ENCODE results near the gene CYP2B6. TPM values are rescaled to one million over a fixed set of nuclear protein-coding genes. Genes with fewer than 3 reads are reported as not detected.
"Not testable (repeated sequence)": the region's sequence is repeated elsewhere in the genome, so short reads cannot be mapped to it uniquely, and the experiment has no call there.

The CYP2B6 gene
- not detected for total RNA-seq

DNA sequence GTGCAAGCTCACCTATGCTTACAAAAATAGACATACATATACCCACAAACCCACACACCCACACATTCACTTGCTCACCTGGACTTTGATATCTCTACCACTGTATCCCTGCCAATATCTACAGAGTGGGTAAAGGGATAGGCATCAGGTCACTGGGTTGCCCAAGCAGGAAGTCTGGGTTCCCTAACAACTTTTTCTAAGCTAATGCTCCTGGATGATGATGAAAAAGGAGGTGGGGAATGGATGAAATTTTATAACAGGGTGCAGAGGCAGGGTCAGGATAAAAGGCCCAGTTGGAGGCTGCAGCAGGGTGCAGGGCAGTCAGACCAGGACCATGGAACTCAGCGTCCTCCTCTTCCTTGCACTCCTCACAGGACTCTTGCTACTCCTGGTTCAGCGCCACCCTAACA lies at the start of gene CYP2B6:
CYP2B6 (plus strand) TSS at position 311 of the 410 bp plus-strand sequence; CDS start at position 335, 24 bp downstream.
- no peak for DNase-seq (ENCODE audit: low read depth in 2 of 3, low spot score in 2 of 3)

- no peak for DNase-seq (ENCODE audit: low read depth in 2 of 3, low spot score in 2 of 3)
These were observed 49.4 kb upstream of the CYP2B6 start for GRCh38 chr19:40941481-40942219.

DNA sequence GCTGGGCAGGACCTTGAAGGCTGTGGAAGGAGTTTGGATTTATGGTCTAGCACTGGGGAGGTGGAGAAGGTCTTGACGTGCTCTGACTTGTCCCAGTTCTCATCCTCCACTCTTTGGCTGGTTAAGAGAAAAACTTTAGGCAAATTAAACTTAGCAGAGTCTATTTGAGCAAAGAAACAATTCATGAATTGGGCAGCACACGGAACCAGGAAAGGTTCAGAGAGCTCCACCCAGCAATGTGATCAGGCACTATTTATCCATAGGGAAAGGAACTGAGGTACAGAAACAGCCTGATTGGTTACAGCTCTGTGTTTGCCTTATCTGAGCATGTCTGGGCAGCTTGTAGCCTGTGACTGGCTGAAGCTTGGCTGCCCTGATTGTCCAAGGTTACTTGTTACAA lies 45.4 kb upstream of the CYP2B6 start:
- no peak for DNase-seq (ENCODE audit: low read depth in 2 of 3, low spot score in 2 of 3)

GRCh38 chr19:40947114-40947513 lies 44.0 kb upstream of the CYP2B6 start:
- DNase-seq (ENCODE audit: low read depth in 2 of 3, low spot score in 2 of 3): no peak

- DNase-seq (ENCODE audit: low read depth in 2 of 3, low spot score in 2 of 3): no peak
These were observed 43.5 kb upstream of the CYP2B6 start for GRCh38 chr19:40947573-40947972.

DNA sequence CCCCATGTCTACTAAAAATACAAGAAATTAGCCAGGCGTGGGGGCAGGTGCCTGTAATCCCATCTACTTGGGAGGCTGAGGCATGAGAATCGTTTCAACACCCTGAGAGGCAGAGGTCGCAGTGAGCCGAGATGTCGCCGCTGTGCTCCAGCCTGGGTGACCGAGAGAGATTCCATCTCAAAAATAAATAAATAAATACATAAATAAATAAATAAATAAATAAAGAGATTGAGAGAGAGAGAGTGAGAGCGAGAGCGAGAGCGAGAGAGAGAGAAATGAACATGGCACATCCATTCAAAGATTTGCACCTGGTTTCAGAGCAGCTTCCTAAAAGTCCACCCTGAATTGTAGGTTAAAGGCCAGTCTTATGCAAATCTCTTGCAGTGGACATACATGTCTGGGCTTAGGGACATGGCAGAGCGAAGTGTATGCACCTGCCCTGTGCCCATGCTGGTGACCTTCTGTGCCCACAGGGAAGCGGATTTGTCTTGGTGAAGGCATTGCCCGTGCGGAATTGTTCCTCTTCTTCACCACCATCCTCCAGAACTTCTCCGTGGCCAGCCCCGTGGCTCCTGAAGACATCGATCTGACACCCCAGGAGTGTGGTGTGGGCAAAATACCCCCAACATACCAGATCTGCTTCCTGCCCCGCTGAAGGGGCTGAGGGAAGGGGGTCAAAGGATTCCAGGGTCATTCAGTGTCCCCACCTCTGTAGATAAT lies 42.3 kb upstream of the CYP2B6 start:
- no peak for DNase-seq (ENCODE audit: low read depth in 2 of 3, low spot score in 2 of 3)

DNA sequence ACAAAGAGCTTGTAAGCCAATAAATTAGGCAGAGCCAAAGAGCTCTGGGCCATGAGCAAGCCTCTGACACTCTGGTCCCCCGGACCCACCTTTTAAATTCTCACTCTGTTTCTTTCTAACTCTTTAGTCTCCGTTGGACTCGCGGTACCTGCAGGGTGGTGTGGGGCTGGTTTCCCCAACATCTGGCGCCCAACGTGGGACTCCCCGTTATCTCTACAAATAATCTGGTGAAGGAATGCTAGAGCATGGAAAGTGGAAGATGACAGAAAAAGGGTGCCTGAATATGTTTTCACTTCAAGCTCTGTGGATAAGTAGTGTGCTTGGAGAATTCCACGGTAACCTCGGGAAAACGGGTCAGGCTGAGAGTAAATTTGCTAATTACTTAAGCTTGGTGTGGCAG lies 36.5 kb upstream of the CYP2B6 start:
- DNase-seq (ENCODE audit: low read depth in 2 of 3, low spot score in 2 of 3): no peak

- no peak for DNase-seq (ENCODE audit: low read depth in 2 of 3, low spot score in 2 of 3)
These were observed 31.7 kb upstream of the CYP2B6 start for GRCh38 chr19:40959338-40959737.

GRCh38 chr19:40960062-40960685 lies 30.9 kb upstream of the CYP2B6 start:
- DNase-seq (ENCODE audit: low read depth in 2 of 3, low spot score in 2 of 3): no peak

DNA sequence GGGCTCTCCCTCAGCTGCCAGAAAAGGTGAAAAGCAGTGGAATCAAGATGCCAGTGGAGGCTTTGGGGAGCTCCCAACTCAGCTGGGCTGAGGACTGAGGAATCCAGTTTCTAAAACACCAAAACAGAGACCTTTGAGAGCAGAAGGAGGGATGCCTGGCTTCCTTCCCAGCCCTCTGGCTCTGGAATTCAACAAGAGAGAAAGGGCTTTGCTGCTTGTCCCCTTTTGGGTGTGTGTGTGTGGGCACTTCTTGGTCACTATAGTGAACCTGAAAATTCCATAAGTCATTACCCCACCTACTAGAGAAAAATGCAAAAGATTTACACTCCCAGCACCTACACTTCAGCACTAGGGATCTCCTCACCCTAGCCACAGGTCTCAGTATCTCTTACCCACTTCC lies 30.3 kb upstream of the CYP2B6 start:
- DNase-seq (ENCODE audit: low read depth in 2 of 3, low spot score in 2 of 3): no peak

- no peak for DNase-seq (ENCODE audit: low read depth in 2 of 3, low spot score in 2 of 3)
These were observed 28.6 kb upstream of the CYP2B6 start for GRCh38 chr19:40962460-40962961.

- not testable (repeated sequence) for DNase-seq (ENCODE audit: low read depth in 2 of 3, low spot score in 2 of 3)
These were observed 26.7 kb upstream of the CYP2B6 start for GRCh38 chr19:40964361-40964760.

DNA sequence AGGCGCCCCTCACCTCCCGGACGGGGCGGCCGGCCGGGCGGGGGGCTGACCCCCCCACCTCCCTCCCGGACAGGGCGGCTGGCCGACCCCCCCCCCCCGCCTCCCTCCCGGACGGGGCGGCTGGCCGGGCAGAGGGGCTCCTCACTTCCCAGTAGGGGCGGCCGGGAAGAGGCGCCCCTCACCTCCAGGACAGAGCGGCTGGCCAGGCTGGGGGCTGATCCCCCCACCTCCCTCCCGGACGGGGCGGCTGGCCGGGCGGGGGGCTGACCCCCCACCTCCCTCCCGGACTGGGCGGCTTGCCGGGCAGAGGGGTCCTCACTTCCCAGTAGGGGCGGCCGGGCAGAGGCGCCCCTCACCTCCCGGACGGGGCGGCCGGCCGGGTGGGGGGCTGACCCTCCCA lies 25.7 kb upstream of the CYP2B6 start:
- DNase-seq (ENCODE audit: low read depth in 2 of 3, low spot score in 2 of 3): not testable (repeated sequence)

- not testable (repeated sequence) for DNase-seq (ENCODE audit: low read depth in 2 of 3, low spot score in 2 of 3)
These were observed 24.5 kb upstream of the CYP2B6 start for GRCh38 chr19:40966591-40966990.

DNA sequence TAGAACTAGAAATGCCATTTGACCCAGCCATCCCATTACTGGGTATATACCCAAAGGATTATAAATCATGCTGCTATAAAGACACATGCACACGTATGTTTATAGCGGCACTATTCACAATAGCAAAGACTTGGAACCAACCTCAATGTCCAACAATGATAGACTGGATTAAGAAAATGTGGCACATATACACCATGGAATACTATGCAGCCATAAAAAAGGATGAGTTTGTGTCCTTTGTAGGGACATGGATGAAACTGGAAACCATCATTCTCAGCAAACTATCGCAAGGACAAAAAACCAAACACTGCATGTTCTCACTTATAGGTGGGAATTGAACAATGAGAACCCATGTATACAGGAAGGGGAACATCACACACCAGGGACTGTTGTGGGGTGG lies 23.0 kb upstream of the CYP2B6 start:
- not testable (repeated sequence) for DNase-seq (ENCODE audit: low read depth in 2 of 3, low spot score in 2 of 3)

DNA sequence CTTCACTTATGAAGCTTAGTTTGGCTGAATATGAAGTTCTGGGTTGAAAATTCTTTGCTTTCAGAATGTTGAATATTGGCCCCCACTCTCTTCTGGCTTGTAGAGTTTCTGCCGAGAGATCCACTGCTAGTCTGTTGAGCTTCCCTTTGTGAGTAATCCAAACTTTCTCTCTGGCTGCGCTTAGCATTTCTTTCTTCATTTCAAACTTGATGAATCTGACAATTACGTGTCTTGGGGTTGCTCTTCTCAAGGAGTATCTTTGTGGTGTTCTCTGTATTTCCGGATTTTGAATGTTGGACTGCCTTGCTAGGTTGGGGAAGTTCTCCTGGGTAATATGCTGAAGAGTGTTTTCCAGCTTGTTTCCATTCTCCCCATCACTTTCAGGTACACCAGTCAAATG lies 21.4 kb upstream of the CYP2B6 start:
- not testable (repeated sequence) for DNase-seq (ENCODE audit: low read depth in 2 of 3, low spot score in 2 of 3)

- peak in 1 of 3 donors; percentile 35 for DNase-seq (ENCODE audit: low read depth in 2 of 3, low spot score in 2 of 3)
These were observed 20.4 kb upstream of the CYP2B6 start for GRCh38 chr19:40970396-40971345.

DNA sequence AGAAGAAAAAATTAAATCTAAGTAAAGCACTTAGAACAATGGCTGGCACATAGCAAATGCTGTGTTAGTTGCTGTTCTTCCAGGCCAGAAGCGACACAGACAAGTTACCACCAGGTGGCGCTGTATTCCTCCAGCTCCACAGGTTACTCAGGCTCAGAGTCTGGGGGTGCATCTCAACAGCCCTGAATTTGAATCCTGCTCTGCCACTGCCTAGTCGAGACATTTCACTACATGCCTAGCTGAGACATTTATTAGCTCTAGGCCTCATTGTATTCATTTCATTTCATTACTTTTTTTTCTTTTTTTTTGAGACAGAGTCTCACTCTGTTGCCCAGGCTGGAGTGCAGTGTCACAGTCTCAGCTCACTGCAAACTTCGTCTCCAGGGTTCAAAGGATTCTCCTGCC lies 16.4 kb upstream of the CYP2B6 start:
- peak; percentile 70 to 83 (median 75) for DNase-seq (ENCODE audit: low read depth in 2 of 3, low spot score in 2 of 3)

GRCh38 chr19:40976134-40976533 lies 14.9 kb upstream of the CYP2B6 start:
- DNase-seq (ENCODE audit: low read depth in 2 of 3, low spot score in 2 of 3): no peak

- no peak for DNase-seq (ENCODE audit: low read depth in 2 of 3, low spot score in 2 of 3)
These were observed 14.4 kb upstream of the CYP2B6 start for GRCh38 chr19:40976724-40977123.
